HG02938 (cell line): ENCODE results near the gene THAP3.

Experiments
- ATAC-seq: cut with Tn5 transposase; IDR thresholded peaks from one replicate; pipeline ENCODE4 v1.9.1; 2021; ENCODE audit warnings: mild to moderate bottlenecking, moderate library complexity; ENCODE audit not compliant: unreplicated experiment

THAP3 gene

GRCh38 chr1:6603915-6604558 lies 20.6 kb upstream of the THAP3 start:
- no peak for ATAC-seq

- ATAC-seq: peak; percentile 35
Measured at GRCh38 chr1:6612641-6613360, 11.9 kb upstream of the THAP3 start.

- ATAC-seq: peak; percentile 91
Measured at GRCh38 chr1:6613361-6614018, 11.2 kb upstream of the THAP3 start, which contains the start of gene PHF13. Gene PHF13 (plus strand): TSS chr1:6613731. CDS start chr1:6614067, 336 bp downstream.

GRCh38 chr1:6614019-6614928 lies 10.4 kb upstream of the THAP3 start:
- no peak for ATAC-seq

- no peak for ATAC-seq
Measured at GRCh38 chr1:6614929-6615785, 9.5 kb upstream of the THAP3 start.

- no peak for ATAC-seq
Measured at GRCh38 chr1:6619045-6619444, 5.6 kb upstream of the THAP3 start.

- no peak for ATAC-seq
Measured at GRCh38 chr1:6621429-6622391, 3.0 kb upstream of the THAP3 start.

- no peak for ATAC-seq
Measured at GRCh38 chr1:6622396-6623152, 2.1 kb upstream of the THAP3 start.

GRCh38 chr1:6623269-6623965 lies 1.3 kb upstream of the THAP3 start:
- no peak for ATAC-seq

GRCh38 chr1:6625584-6626149 lies 999 bp downstream of the THAP3 start:
- ATAC-seq: peak; percentile 12

- ATAC-seq: no peak
Measured at GRCh38 chr1:6627031-6627430, 2.4 kb downstream of the THAP3 start.

- no peak for ATAC-seq
Measured at GRCh38 chr1:6627841-6628545, 3.3 kb downstream of the THAP3 start.

GRCh38 chr1:6628971-6629479 lies 4.4 kb downstream of the THAP3 start:
- no peak for ATAC-seq

- ATAC-seq: no peak
Measured at GRCh38 chr1:6630027-6630426, 5.4 kb downstream of the THAP3 start.

- no peak for ATAC-seq
Measured at GRCh38 chr1:6631058-6631457, 6.4 kb downstream of the THAP3 start.
